NCI-H82 treated with DMSO at 0.1 percent for 48 hours (cell line): ENCODE data around the gene LTBP2.
"Not testable (repeated sequence)": the region's sequence is repeated elsewhere in the genome, so short reads cannot be mapped to it uniquely, and the experiment has no call there.

Source experiments
- DNase-seq: peaks from one replicate; lab custom pipeline; 2025; ENCODE audit not compliant: unreplicated experiment; lab: John Stamatoyannopoulos, UW

LTBP2 gene

GRCh38 chr14:74459289-74459946, 152.6 kb downstream of the LTBP2 start:
- peak; percentile 30 for DNase-seq

- peak; percentile 89 for DNase-seq
Measured at GRCh38 chr14:74457565-74457895, 154.5 kb downstream of the LTBP2 start.

- no peak for DNase-seq
Measured at GRCh38 chr14:74456684-74457564, 155.1 kb downstream of the LTBP2 start.

GRCh38 chr14:74454397-74454796, 157.6 kb downstream of the LTBP2 start:
- DNase-seq = not testable (repeated sequence)
